Measurements from ENCODE around the gene MBOAT2. TPM values are rescaled to one million over a fixed set of nuclear protein-coding genes. Genes with fewer than 3 reads are reported as not detected.
A peak's percentile ranks its signal among the peaks of the same experiment; 100 is the strongest.
"Not testable (repeated sequence)": the region's sequence is repeated elsewhere in the genome, so short reads cannot be mapped to it uniquely, and the experiment has no call there.

The MBOAT2 gene
- total RNA-seq, 1 experiment from 2014 or later: 16.7 TPM

DNA sequence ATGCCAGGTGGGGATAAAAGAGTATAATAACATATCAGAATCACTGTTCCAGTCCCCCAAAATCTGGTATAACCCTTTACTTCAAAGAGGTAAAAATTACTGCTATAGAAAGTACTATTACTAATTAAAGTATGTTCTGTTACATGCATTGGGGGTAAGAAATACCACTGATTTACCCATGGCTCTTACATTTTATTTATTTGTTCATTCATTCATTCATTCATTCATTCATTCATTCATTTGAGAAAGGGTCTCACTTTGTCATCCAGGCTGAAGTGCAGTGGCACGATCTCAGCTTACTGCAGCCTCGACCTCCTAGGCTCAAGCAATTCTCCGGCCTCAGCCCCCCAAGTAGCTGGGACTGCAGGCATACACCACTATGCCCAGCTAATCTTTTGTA, 74.4 kb downstream of the MBOAT2 start:
- DNase-seq (ENCODE audit: low read depth): no peak
- in situ Hi-C loops (cut with HindIII; ENCODE audit: low pct_unique_long_range_greater_than_20kb, low sequenced_read_pairs): no loop called here

DNA sequence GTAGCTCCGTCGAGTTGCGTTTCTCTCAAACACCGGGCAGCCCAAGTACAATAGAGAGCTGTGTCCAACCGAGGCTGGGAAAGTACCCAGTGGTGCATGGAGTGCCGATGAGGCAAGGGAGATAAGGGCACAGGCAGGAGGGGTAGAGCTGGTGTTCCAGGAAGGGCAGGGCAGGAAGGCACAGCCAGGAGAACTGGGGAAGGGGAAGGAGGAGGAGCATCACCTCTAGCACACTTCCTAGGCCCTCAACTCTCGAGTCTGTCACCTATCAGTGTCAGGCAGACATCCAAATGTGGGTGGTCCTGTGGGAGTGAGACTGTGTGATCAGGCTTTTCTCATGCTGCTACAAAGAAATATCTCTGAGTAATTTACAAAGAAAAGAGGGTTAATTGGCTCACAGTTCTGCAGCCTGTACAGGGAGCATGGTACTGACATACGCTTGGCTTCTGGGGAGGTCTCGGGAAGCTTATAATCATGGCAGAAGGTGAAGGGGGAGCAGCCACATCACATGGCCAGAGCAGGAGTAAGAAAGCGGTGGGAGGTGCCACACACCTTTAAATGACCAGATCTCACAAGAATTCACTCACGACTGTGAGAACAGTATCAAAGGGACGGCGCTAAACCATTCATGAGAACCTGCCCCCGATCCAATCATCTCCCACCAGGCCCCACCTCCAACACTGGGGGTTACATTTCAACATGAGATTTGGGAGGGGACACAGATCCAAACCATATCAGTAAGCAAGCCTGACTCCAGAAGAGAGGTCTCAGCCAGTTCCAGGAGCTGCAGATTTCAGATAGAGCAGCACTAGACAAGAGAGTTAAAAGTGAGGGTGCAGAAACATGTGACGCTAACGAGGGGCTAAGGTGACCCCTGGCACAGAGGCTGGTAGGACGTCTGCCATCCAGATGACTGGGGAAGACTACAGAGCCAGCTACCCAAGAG, 75.7 kb downstream of the MBOAT2 start:
- in situ Hi-C loops (cut with HindIII; ENCODE audit: low pct_unique_long_range_greater_than_20kb, low sequenced_read_pairs): no loop called here

DNA sequence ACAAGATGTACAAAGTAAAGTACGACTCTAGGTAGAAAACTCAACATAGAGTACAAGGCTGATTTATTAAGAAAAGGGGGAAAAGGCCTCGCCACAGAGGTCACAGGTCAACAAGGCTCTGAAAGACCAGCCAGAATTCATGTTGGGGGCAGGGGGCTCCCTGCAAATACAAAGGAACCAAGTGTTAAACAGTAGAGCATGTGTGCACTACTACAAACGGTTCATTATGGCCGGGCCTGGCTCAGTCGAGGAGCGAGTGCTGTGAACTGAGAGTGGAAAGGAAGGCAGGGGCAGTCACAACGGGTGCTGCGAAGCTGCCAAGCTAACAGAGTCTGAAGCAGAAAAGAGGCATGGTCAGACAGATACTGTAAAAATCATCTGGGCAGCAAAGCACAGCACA, 77.1 kb downstream of the MBOAT2 start:
- no peak for DNase-seq (ENCODE audit: low read depth)
- in situ Hi-C loops (cut with HindIII; ENCODE audit: low pct_unique_long_range_greater_than_20kb, low sequenced_read_pairs): no loop called here

More for the DNA sequence above, 75.7 kb downstream of the MBOAT2 start:
- no peak for DNase-seq (ENCODE audit: low read depth)

DNA sequence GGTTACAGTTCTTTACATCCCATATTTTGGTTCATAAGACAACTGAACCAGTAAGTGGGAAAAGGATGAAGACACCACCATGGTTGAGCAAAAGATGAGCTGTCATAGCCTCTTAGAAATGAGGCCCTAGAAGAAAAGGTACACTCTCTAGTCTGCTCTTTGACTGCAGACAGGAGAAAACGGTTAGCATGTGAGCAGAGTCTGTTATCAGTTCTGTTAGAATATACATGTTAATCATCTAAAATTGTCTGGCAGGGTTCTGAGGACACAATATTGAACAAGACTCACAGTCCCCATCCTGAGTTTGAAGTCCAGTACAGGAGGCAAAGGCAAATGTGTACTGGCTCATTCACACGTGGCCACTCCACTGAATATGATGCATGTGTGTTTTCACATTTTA, 78.1 kb downstream of the MBOAT2 start:
- in situ Hi-C loops (cut with HindIII; ENCODE audit: low pct_unique_long_range_greater_than_20kb, low sequenced_read_pairs): no loop called here
- DNase-seq (ENCODE audit: low read depth): no peak

DNA sequence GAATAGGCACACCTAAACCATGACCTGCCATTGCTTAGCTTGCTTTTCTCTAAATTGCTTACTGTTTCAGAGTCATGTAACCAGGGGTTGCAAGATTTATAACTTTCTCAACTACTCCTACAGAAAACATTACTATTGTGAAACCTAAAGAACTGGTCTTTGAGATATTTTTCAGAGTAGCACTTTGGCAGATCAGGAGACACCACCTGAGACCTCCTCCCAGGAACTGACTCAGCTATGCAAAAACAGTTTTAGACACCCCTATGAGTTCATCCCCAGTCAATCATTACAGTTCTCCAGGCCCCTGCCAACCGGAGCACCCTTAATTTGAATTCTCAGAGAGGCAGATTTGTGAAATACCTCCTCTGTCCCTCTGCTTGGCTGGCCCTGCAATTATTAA, 80.3 kb downstream of the MBOAT2 start:
- no peak for DNase-seq (ENCODE audit: low read depth)
- in situ Hi-C loops (cut with HindIII; ENCODE audit: low pct_unique_long_range_greater_than_20kb, low sequenced_read_pairs): no loop called here

DNA sequence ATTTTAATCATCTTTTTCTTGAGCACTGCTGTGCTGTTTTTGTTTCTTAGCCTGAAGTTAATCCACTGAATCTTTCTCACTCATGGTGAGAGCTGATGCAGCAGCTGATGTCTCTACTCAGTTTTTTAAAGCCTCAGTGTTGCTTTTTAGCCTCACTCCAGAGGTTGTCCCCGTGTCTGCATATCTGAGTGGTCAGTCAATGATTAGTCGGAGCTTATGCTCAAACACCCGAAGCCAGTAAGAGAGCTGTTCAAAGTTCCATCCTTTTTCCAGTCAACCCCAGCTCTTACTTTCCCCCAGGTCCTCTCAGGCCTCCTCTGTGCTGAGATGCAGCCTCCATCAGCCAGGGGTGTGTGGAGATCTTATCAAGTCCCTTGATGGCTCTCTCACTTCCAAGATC, 81.1 kb downstream of the MBOAT2 start:
- in situ Hi-C loops (cut with HindIII; ENCODE audit: low pct_unique_long_range_greater_than_20kb, low sequenced_read_pairs): no loop called here
- DNase-seq (ENCODE audit: low read depth): peak; percentile 10

DNA sequence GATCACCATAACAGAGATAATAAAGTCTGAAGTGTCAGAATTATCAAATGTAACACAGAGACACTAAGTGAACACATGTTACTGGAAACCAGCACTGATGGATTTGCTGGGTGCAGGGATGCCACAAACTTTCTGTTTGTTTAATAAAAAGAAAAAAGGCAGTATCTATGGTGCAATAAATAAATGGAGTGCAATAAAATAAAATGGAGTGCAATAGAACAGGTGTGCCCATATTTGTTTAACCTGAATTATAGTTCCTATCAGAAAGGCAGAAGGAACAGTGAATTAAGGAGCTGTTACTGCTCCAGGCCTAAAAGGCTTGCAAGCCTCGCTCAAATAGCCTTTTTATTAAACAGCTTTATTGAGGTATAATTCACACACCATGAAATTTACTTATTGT, 85.1 kb downstream of the MBOAT2 start:
- in situ Hi-C loops (cut with HindIII; ENCODE audit: low pct_unique_long_range_greater_than_20kb, low sequenced_read_pairs): no loop called here
- DNase-seq (ENCODE audit: low read depth): no peak

DNA sequence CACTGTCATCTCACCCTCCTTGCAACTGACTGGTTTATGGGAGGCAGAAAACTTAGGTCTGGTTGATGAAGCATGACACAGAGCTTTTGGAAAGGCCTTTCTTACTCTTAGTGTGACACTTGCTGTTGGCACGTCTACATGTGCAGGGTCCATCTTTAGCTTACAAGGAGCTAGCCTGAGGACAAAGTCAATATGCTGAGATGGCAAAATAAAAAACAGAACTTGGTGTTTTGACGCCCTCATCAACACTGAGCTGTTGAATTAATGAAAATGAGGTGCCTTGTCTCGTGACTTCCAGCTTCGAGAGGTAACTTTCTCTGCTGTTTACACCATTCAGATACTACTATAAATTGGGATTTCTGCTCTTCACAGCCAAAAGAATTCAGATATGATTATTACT, 87.5 kb downstream of the MBOAT2 start:
- no peak for DNase-seq (ENCODE audit: low read depth)
- in situ Hi-C loops (cut with HindIII; ENCODE audit: low pct_unique_long_range_greater_than_20kb, low sequenced_read_pairs): no loop called here

DNA sequence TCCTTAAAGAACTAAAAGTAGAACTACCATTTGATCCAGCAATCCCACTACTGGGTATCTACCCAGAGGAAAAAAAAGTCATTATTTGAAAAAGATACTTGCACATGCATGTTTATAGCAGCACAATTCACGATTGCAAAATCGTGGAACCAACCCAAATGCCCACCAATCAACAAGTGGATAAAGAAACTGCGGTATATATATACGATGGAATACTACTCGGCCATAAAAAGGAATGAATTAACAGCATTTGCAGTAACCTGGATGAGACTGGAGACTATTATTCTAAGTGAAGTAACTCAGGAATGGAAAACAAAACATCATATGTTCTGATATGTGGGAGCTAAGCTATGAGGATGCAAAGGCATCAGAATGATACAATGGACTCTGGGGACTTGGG, 89.7 kb downstream of the MBOAT2 start:
- in situ Hi-C loops (cut with HindIII; ENCODE audit: low pct_unique_long_range_greater_than_20kb, low sequenced_read_pairs); DNase-seq (ENCODE audit: low read depth): not testable (repeated sequence)

DNA sequence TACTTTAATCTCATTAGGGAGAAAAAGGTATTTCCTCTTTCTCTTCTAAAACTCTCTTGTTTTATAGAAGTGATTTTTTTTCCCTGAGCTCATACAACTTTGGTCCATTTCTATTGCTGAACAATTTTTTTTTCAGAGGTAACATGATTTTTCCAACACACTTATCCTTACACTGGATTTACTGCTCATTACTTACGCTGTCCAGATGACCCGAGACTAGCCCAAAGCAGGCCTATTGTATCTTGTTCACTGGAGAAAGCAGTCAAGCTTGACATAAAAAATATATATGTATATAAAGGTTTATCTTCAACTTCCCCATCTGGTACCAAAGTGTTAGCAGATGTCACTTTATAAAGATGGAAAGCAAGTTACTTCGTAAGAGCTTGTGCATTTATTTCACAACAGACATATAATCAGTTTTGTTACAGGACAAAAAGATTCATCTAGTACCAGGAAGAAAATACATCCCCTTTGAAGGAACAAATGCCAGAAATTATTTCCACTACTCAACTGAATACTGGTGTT, 95.7 kb downstream of the MBOAT2 start:
- in situ Hi-C loops (cut with HindIII; ENCODE audit: low pct_unique_long_range_greater_than_20kb, low sequenced_read_pairs): no loop called here
- DNase-seq (ENCODE audit: low read depth): no peak

DNA sequence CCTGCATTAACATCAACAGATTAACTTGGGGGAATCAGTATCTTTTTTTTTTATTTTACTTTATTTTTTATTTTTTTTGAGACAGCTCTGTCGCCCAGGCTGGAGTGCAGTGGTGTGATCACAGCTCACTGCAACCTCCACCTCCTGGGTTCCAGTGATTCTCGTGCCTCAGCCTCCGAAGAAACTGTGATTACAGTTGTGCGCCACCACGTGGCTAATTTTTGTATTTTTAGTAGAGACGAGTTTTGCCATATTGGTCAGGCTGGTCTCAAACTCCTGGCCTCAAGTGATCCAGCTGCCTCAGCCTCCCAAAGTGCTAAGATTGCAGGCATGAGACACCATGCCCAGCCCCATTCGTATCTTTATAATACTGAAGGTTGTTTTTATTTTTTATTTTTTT, 99.6 kb downstream of the MBOAT2 start:
- DNase-seq (ENCODE audit: low read depth); in situ Hi-C loops (cut with HindIII; ENCODE audit: low pct_unique_long_range_greater_than_20kb, low sequenced_read_pairs): not testable (repeated sequence)

DNA sequence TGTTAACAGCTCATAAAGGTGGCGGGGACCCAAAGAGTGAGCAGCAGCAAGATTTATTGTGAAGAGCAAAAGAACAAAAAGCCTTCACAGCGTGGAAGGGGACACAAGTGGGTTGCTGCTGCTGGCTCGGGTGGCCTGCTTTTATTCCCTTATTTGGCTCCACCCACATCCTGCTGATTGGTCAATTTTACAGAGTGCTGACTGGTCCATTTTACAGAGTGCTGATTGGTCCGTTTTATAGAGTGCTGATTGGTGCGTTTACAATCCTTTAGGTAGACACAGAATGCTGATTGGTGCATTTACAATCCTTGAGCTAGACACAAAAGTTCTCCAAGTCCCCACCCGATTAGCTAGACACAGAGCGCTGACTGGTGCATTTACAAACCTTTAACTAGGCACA, 100.7 kb downstream of the MBOAT2 start:
- DNase-seq (ENCODE audit: low read depth); in situ Hi-C loops (cut with HindIII; ENCODE audit: low pct_unique_long_range_greater_than_20kb, low sequenced_read_pairs): not testable (repeated sequence)

DNA sequence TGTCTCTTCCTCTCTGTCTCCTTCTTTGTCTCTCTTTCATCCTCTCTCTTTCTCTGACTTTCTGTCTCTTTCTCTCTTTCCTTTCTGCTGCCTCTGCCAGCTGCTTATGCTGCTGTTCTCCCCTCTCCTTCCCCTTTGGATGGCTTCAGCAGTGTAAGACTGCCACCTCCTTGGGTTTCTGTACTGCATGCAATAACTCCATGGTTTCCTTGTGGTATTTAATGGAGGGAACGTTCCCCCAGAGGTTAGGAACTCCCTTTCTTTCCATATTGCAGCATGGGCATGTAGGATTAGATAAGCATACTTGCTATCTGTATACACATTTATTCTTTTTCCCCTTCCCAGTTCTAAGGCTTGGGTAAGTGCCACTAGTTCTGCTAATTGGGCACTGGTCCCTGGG, 106.3 kb downstream of the MBOAT2 start:
- in situ Hi-C loops (cut with HindIII; ENCODE audit: low pct_unique_long_range_greater_than_20kb, low sequenced_read_pairs); DNase-seq (ENCODE audit: low read depth): not testable (repeated sequence)

DNA sequence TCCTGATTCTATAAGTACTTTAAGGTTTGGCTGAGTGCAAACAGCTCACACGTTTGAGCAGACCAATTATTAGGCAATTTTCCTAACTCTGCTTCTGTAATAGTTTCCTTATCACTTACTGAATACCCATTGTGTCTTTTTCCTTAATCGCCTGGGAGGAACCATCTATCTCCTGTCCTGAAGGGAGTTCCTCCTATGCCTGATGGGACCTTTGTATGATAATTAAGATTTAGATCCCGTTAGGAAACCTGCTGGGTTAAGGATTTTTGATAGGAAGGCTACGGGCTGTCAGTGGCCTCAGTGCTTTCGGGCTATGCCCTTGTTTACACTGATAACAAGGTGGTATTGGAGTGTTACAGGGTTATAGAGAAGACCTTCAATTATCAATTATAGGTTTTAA, 106.8 kb downstream of the MBOAT2 start:
- DNase-seq (ENCODE audit: low read depth); in situ Hi-C loops (cut with HindIII; ENCODE audit: low pct_unique_long_range_greater_than_20kb, low sequenced_read_pairs): not testable (repeated sequence)

DNA sequence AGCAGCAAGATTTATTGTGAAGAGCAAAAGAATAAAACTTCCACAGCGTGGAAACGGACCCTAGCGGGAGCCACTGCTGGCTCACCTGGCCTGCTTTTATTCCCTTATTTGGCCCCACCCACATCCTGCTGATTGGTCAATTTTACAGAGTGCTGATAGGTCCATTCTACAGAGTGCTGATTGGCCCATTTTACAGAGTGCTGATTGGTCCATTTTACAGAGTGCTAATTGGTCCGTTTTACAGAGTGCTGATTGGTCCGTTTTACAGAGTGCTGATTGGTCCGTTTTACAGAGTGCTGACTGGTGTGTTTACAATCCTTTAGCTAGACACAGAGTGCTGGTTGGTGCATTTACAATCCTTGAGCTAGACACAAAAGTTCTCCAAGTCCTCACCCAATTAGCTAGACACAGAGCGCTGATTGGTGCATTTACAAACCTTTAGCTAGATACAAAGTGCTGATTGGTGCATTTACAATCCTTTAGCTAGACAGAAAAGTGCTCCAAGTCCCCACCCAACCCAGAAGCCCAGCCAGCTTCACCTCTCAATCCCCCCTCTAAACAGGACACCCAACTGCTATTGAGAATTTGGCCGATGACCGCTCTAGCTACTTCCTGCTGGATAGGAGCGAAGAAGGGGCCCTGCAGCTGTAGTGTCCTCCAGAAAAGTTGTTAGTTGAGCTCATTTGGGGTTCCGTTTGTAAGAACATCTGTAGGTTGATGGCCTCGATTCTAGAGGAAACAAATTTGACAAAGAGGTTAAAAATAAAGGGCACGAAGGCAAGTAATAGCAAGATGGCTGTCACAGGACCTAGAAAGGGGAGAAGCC, 108.2 kb downstream of the MBOAT2 start:
- in situ Hi-C loops (cut with HindIII; ENCODE audit: low pct_unique_long_range_greater_than_20kb, low sequenced_read_pairs); DNase-seq (ENCODE audit: low read depth): not testable (repeated sequence)

DNA sequence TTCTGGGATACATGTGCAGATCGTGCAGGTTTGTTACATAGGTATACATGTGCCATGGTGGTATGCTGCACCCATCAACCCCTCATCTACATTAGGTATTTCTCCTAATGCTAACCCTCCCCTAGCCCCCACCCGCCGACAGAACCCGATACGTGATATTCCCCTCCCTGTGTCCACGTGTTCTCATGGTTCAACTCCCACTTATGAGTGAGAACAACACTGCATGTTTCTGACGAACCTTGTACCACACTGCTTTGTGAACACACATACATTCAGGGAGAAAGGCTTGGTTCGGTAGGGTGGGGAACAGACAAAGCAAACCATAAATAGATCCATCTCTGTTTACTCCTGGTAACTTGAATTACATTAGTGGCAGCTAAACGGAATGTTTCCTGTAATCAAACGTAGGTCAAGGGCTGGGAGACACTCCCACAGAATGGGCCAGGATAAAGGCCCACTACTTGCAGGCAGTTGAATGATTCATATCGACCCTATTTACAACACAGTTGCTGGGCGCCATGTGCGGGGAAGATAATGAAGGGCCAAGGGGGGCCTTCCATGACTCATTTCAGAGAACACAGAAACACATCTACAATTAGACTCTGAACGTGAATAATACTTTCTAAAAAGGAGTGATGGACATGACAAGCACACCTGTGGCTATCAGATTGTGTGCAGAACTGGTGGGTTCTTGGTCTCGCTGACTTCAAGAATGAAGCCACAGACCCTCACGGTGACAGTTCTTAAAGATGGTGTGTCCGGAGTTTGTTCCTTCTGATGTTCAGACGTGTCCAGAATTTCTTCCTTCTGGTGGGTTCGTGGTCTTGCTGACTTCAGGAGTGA, 109.3 kb downstream of the MBOAT2 start:
- DNase-seq (ENCODE audit: low read depth): no peak
- in situ Hi-C loops (cut with HindIII; ENCODE audit: low pct_unique_long_range_greater_than_20kb, low sequenced_read_pairs): no loop called here

DNA sequence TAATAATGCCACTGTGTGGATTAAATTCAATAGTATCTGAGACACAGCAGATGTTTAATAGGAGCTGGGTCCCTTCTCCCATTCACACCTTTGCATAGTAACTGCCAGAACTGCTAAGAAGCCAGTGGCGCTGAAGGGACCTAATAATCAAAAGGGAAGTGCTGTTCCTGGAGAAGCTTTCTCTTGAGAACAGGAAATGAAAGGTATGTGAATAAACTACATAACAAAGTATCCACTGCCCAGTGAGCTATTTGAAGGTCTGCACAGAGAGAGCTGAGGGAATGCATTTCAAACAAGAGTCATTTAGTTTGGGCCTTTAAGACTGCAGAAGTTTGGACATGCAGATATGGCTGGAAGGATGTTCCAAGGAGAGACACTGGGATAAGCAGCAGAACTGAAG, 110.0 kb downstream of the MBOAT2 start:
- DNase-seq (ENCODE audit: low read depth): no peak
- in situ Hi-C loops (cut with HindIII; ENCODE audit: low pct_unique_long_range_greater_than_20kb, low sequenced_read_pairs): no loop called here

DNA sequence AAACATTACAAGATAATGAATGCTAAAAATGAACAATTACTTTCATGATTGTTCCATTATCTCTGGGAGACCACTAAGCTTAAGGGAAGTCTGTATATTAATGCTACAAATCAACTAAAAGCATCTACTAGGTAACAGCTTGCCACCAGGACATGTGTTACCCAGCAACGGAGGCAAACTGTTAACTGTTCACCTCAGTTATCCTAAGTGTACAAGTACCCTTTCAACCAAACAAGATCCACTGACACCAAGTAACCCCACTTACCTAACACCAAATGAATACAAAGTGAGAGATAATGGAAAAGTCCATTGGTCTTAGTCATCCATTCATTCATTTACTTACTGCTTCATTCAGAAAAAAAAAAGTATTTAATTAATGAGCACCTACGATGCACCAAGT, 111.4 kb downstream of the MBOAT2 start:
- in situ Hi-C loops (cut with HindIII; ENCODE audit: low pct_unique_long_range_greater_than_20kb, low sequenced_read_pairs): no loop called here
- DNase-seq (ENCODE audit: low read depth): no peak

Measured in Caki2 (cell line).